Left ventricle myocardium inferior (tissue), 1 donor: Measurements from ENCODE around the gene SH3GL2. TPM values are rescaled to one million over a fixed set of nuclear protein-coding genes. Genes with fewer than 3 reads are reported as not detected.
"Not testable (repeated sequence)": the region's sequence is repeated elsewhere in the genome, so short reads cannot be mapped to it uniquely, and the experiment has no call there.

Experiments
- DNase-seq: peaks from one replicate; pipeline ENCODE4 v3.0.0-alpha.2; 2020
- H3K27ac ChIP-seq: fragments of 200-600 bp; replicated peaks from 2 replicates; pipeline ENCODE4 v1.8.0; 2021
- H3K27me3 ChIP-seq: fragments of 200-600 bp; 2 replicates; pipeline ENCODE4 v1.8.0; 2021; ENCODE audit warnings: low read depth
- H3K36me3 ChIP-seq: fragments of 200-600 bp; 2 replicates; pipeline ENCODE4 v1.8.0; 2021
- H3K4me1 ChIP-seq: fragments of 200-600 bp; 2 replicates; pipeline ENCODE4 v1.8.0; 2021
- H3K4me3 ChIP-seq: fragments of 200-600 bp; 2 replicates; pipeline ENCODE4 v1.8.0; 2021; ENCODE audit warnings: mild to moderate bottlenecking, moderate library complexity
- H3K9me3 ChIP-seq: fragments of 200-600 bp; replicated peaks from 2 replicates; pipeline ENCODE4 v1.8.0; 2021
- CTCF ChIP-seq: fragments of 200-600 bp; IDR thresholded peaks from 2 replicates; pipeline ENCODE4 v1.8.0; 2021; ENCODE audit warnings: antibody characterized with exemption, mild to moderate bottlenecking, borderline replicate concordance
- intact Hi-C: fragments of 100-400 bp; cut with micrococcal nuclease; formaldehyde crosslinking; loops from one replicate; pipeline ENCODE4 v1.11.0; 2022
- total RNA-seq: library from RNA; stranded (reverse); fragmentation: NEBNext Ultra II Directional; extraction: Animal tissue kit (Norgen Biotek cat#: 25700); gene quantifications from one replicate; pipeline ENCODE4 v1.2.1, GENCODE V29; 2021
- donor health status: DM: no; HTN: yes; CAD: no; lungs with severe emphysema.

The SH3GL2 gene
- total RNA-seq, 1 donor from 2014 or later, result 7.3 TPM

- H3K27me3 ChIP-seq, result no peaks in the 10 kb centered on the region
- H3K4me3 ChIP-seq, result no peak overlapping the region
- H3K27ac ChIP-seq, result no peak overlapping the region
- no peaks in the 10 kb centered on the region for H3K36me3 ChIP-seq
- H3K9me3 ChIP-seq, result no peaks in the 10 kb centered on the region
- no peaks in the 10 kb centered on the region for H3K4me1 ChIP-seq
- no peak for DNase-seq
- intact Hi-C loops, result no loop called here
- no peak for TF ChIP-seq CTCF
These were observed 183.3 kb downstream of the SH3GL2 start for GRCh38 chr9:17761984-17762676.

- no peaks in the 10 kb centered on the region for H3K4me1 ChIP-seq
- H3K27ac ChIP-seq, result no peak overlapping the region
- H3K4me3 ChIP-seq, result no peak overlapping the region
- intact Hi-C loops, result no loop called here
- TF ChIP-seq CTCF, result no peak
- DNase-seq, result no peak
- H3K36me3 ChIP-seq, result no peaks in the 10 kb centered on the region
- no peaks in the 10 kb centered on the region for H3K9me3 ChIP-seq
- no peaks in the 10 kb centered on the region for H3K27me3 ChIP-seq
These were observed 185.4 kb downstream of the SH3GL2 start for GRCh38 chr9:17764306-17764705.

- H3K4me3 ChIP-seq, H3K36me3 ChIP-seq, H3K27ac ChIP-seq, intact Hi-C loops, H3K9me3 ChIP-seq, H3K4me1 ChIP-seq, H3K27me3 ChIP-seq, DNase-seq: not testable (repeated sequence)
These were observed 186.3 kb downstream of the SH3GL2 start for GRCh38 chr9:17765131-17765530.

GRCh38 chr9:17772223-17772622, 193.4 kb downstream of the SH3GL2 start:
- Histone ChIP-seq H3K27me3 (no peaks in the 10 kb centered on the region), H3K9me3 (peaks cover 10% of the 10 kb centered on the region), H3K4me1 (peaks cover 3% of the 10 kb centered on the region), H3K27ac (no peak overlapping the region), H3K4me3 (no peak overlapping the region), H3K36me3 (no peaks in the 10 kb centered on the region)
- TF ChIP-seq CTCF, result no peak
- no peak for DNase-seq
- intact Hi-C loops, result no loop called here

- no peaks in the 10 kb centered on the region for H3K36me3 ChIP-seq
- H3K4me3 ChIP-seq, result no peak overlapping the region
- no peak for TF ChIP-seq CTCF
- H3K27me3 ChIP-seq, result no peaks in the 10 kb centered on the region
- no peak for DNase-seq
- intact Hi-C loops, result no loop called here
- H3K4me1 ChIP-seq, result peaks cover 3% of the 10 kb centered on the region
- no peak overlapping the region for H3K27ac ChIP-seq
- H3K9me3 ChIP-seq, result peaks cover 10% of the 10 kb centered on the region
These were observed 196.8 kb downstream of the SH3GL2 start for GRCh38 chr9:17775656-17776055.

- H3K36me3 ChIP-seq, result no peaks in the 10 kb centered on the region
- no peak for TF ChIP-seq CTCF
- H3K9me3 ChIP-seq, result peaks cover 10% of the 10 kb centered on the region
- H3K4me1 ChIP-seq, result peaks cover 3% of the 10 kb centered on the region
- DNase-seq, result peak; percentile 25
- no peak overlapping the region for H3K27ac ChIP-seq
- no peak overlapping the region for H3K4me3 ChIP-seq
- intact Hi-C loops, result no loop called here
- H3K27me3 ChIP-seq, result no peaks in the 10 kb centered on the region
These were observed 197.9 kb downstream of the SH3GL2 start for GRCh38 chr9:17776735-17777134.
